ENCODE measurements around the gene PINLYP. TPM values are rescaled to one million over a fixed set of nuclear protein-coding genes. Genes with fewer than 3 reads are reported as not detected.

Gene PINLYP
- total RNA-seq, 1 donor from 2014 or later, result 1.0 TPM

- H3K4me1 ChIP-seq, result peaks cover 40% of the 10 kb centered on the region
- peaks cover 2% of the 10 kb centered on the region for H3K36me3 ChIP-seq
- intact Hi-C loops (cut with micrococcal nuclease), result no loop called here
- peak overlapping the region; percentile 96 for H3K27ac ChIP-seq (replicated peaks)
- DNase-seq, result no peak
- no peak for TF ChIP-seq CTCF (IDR thresholded peaks at IDR 0.05; ENCODE audit: borderline replicate concordance)
- H3K9me3 ChIP-seq (replicated peaks), result no peaks in the 10 kb centered on the region
- H3K27me3 ChIP-seq (ENCODE audit: low read depth), result no peaks in the 10 kb centered on the region
- peak overlapping the region; percentile 77 for H3K4me3 ChIP-seq
These were observed 43.0 kb upstream of the PINLYP start for GRCh38 chr19:43532571-43532961.

- peak within 1 kb of the TSS; percentile 77 for H3K4me3 ChIP-seq
- H3K4me1 ChIP-seq, result peaks cover 35% of the 10 kb centered on the region
- H3K27ac ChIP-seq (replicated peaks), result peak within 1 kb of the TSS; percentile 96
- peaks cover 6% of the 10 kb centered on the region for H3K36me3 ChIP-seq
- no peaks in the 10 kb centered on the region for H3K27me3 ChIP-seq (ENCODE audit: low read depth)
- peak; percentile 91 for DNase-seq
- no peaks in the 10 kb centered on the region for H3K9me3 ChIP-seq (replicated peaks)
- intact Hi-C loops (cut with micrococcal nuclease), result no loop called here
- TF ChIP-seq CTCF (IDR thresholded peaks at IDR 0.05; ENCODE audit: borderline replicate concordance), result no peak
These were observed 42.5 kb upstream of the PINLYP start, which contains the start of gene ZNF575 for GRCh38 chr19:43532962-43533545. Gene ZNF575 (plus strand): TSS chr19:43533188. CDS start chr19:43534423, 1,235 bp downstream.

- no peak for TF ChIP-seq CTCF (IDR thresholded peaks at IDR 0.05; ENCODE audit: borderline replicate concordance)
- Histone ChIP-seq H3K9me3 (replicated peaks) (peaks cover 5% of the 10 kb centered on the region), H3K4me1 (peaks cover 32% of the 10 kb centered on the region), H3K36me3 (peaks cover 13% of the 10 kb centered on the region), H3K27ac (replicated peaks) (peak overlapping the region; percentile 96), H3K4me3 (peak overlapping the region; percentile 77), H3K27me3 (ENCODE audit: low read depth) (no peaks in the 10 kb centered on the region)
- intact Hi-C loops (cut with micrococcal nuclease), result no loop called here
- peak; percentile 97 for DNase-seq
These were observed 41.9 kb upstream of the PINLYP start for GRCh38 chr19:43533546-43534304.

- Histone ChIP-seq H3K36me3 (peaks cover 19% of the 10 kb centered on the region), H3K27ac (replicated peaks) (peak overlapping the region; percentile 96), H3K27me3 (ENCODE audit: low read depth) (no peaks in the 10 kb centered on the region), H3K4me3 (peak overlapping the region; percentile 77), H3K4me1 (peaks cover 32% of the 10 kb centered on the region), H3K9me3 (replicated peaks) (peaks cover 12% of the 10 kb centered on the region)
- intact Hi-C loops (cut with micrococcal nuclease), result no loop called here
- no peak for TF ChIP-seq CTCF (IDR thresholded peaks at IDR 0.05; ENCODE audit: borderline replicate concordance)
- no peak for DNase-seq
These were observed 41.2 kb upstream of the PINLYP start for GRCh38 chr19:43534305-43534815.

GRCh38 chr19:43534816-43535761 lies 40.5 kb upstream of the PINLYP start:
- peak; percentile 72 for TF ChIP-seq CTCF (IDR thresholded peaks at IDR 0.05; ENCODE audit: borderline replicate concordance)
- Histone ChIP-seq H3K27ac (replicated peaks) (peak overlapping the region; percentile 96), H3K4me1 (peaks cover 32% of the 10 kb centered on the region), H3K36me3 (peaks cover 27% of the 10 kb centered on the region), H3K4me3 (peak overlapping the region; percentile 77), H3K9me3 (replicated peaks) (peaks cover 15% of the 10 kb centered on the region), H3K27me3 (ENCODE audit: low read depth) (no peaks in the 10 kb centered on the region)
- DNase-seq, result peak; percentile 70
- intact Hi-C loops (cut with micrococcal nuclease), result no loop called here
